ENCODE results near the gene TUBB4B.

TUBB4B gene

GRCh38 chr9:137220317-137221094 is 20.6 kb upstream of the TUBB4B start:
- H3K4me3 ChIP-seq (ENCODE audit: low read length), result no peak overlapping the region
- H3K27me3 ChIP-seq (ENCODE audit: control insufficient read depth, insufficient read depth, low read length), result no peaks in the 10 kb centered on the region; the same call in 1 of the 2 replicates
- peaks cover 7% of the 10 kb centered on the region for H3K4me1 ChIP-seq (ENCODE audit: control insufficient read depth, insufficient read depth, low read length)
- H3K36me3 ChIP-seq (ENCODE audit: control insufficient read depth, insufficient read depth, low read length), result peaks cover 7% of the 10 kb centered on the region; the same call in 1 of the 2 replicates
- H3K27ac ChIP-seq (ENCODE audit: low read length), result no peak overlapping the region
- no CpG with 5 or more reads among the region's 52 CpGs for WGBS (ENCODE audit: insufficient coverage, insufficient read length)
- no peaks in the 10 kb centered on the region for H3K9me3 ChIP-seq (ENCODE audit: control insufficient read depth, insufficient read depth, low read length)
- no peak for DNase-seq (ENCODE audit: low read depth, low spot score)

GRCh38 chr9:137221095-137221505 is 20.0 kb upstream of the TUBB4B start:
- Histone ChIP-seq H3K36me3 (ENCODE audit: control insufficient read depth, insufficient read depth, low read length) (peaks cover 3% of the 10 kb centered on the region; the same call in 1 of the 2 replicates), H3K4me1 (ENCODE audit: control insufficient read depth, insufficient read depth, low read length) (peaks cover 7% of the 10 kb centered on the region), H3K27me3 (ENCODE audit: control insufficient read depth, insufficient read depth, low read length) (no peaks in the 10 kb centered on the region; the same call in 1 of the 2 replicates), H3K27ac (ENCODE audit: low read length) (no peak overlapping the region), H3K9me3 (ENCODE audit: control insufficient read depth, insufficient read depth, low read length) (no peaks in the 10 kb centered on the region), H3K4me3 (ENCODE audit: low read length) (peak overlapping the region; percentile 49; the same call in 1 of the 2 replicates)
- WGBS (ENCODE audit: insufficient coverage, insufficient read length), result no CpG with 5 or more reads among the region's 14 CpGs
- no peak for DNase-seq (ENCODE audit: low read depth, low spot score)

- Histone ChIP-seq H3K36me3 (ENCODE audit: control insufficient read depth, insufficient read depth, low read length) (no peaks in the 10 kb centered on the region), H3K27ac (ENCODE audit: low read length) (no peak overlapping the region), H3K4me3 (ENCODE audit: low read length) (peak overlapping the region; percentile 49; the same call in 1 of the 2 replicates), H3K27me3 (ENCODE audit: control insufficient read depth, insufficient read depth, low read length) (no peaks in the 10 kb centered on the region; the same call in 1 of the 2 replicates), H3K9me3 (ENCODE audit: control insufficient read depth, insufficient read depth, low read length) (no peaks in the 10 kb centered on the region), H3K4me1 (ENCODE audit: control insufficient read depth, insufficient read depth, low read length) (peaks cover 7% of the 10 kb centered on the region)
- DNase-seq (ENCODE audit: low read depth, low spot score), result no peak
- WGBS (ENCODE audit: insufficient coverage, insufficient read length), result no CpG with 5 or more reads among the region's 61 CpGs
Observed at GRCh38 chr9:137221506-137222111, 19.5 kb upstream of the TUBB4B start.

- Histone ChIP-seq H3K27ac (ENCODE audit: low read length) (no peak within 1 kb of the TSS), H3K27me3 (ENCODE audit: control insufficient read depth, insufficient read depth, low read length) (no peaks in the 10 kb centered on the region; the same call in 1 of the 2 replicates), H3K36me3 (ENCODE audit: control insufficient read depth, insufficient read depth, low read length) (no peaks in the 10 kb centered on the region), H3K4me1 (ENCODE audit: control insufficient read depth, insufficient read depth, low read length) (peaks cover 6% of the 10 kb centered on the region), H3K9me3 (ENCODE audit: control insufficient read depth, insufficient read depth, low read length) (no peaks in the 10 kb centered on the region), H3K4me3 (ENCODE audit: low read length) (peak within 1 kb of the TSS; percentile 49; the same call in 1 of the 2 replicates)
- DNase-seq (ENCODE audit: low read depth, low spot score), result no peak
- no CpG with 5 or more reads among the region's 88 CpGs for WGBS (ENCODE audit: insufficient coverage, insufficient read length)
Observed at GRCh38 chr9:137222190-137223077, 18.7 kb upstream of the TUBB4B start, which contains the start of gene RNF208. Gene RNF208 (minus strand): TSS chr9:137222240. CDS start chr9:137221212, 1,028 bp downstream.

GRCh38 chr9:137223078-137223970 is 17.8 kb upstream of the TUBB4B start:
- H3K27me3 ChIP-seq (ENCODE audit: control insufficient read depth, insufficient read depth, low read length), result no peaks in the 10 kb centered on the region; the same call in 1 of the 2 replicates
- no peaks in the 10 kb centered on the region for H3K9me3 ChIP-seq (ENCODE audit: control insufficient read depth, insufficient read depth, low read length)
- DNase-seq (ENCODE audit: low read depth, low spot score), result peak; percentile 90
- H3K4me1 ChIP-seq (ENCODE audit: control insufficient read depth, insufficient read depth, low read length), result peaks cover 7% of the 10 kb centered on the region
- H3K27ac ChIP-seq (ENCODE audit: low read length), result no peak overlapping the region
- no CpG with 5 or more reads among the region's 63 CpGs for WGBS (ENCODE audit: insufficient coverage, insufficient read length)
- peak overlapping the region; percentile 71 for H3K4me3 ChIP-seq (ENCODE audit: low read length)
- H3K36me3 ChIP-seq (ENCODE audit: control insufficient read depth, insufficient read depth, low read length), result no peaks in the 10 kb centered on the region

GRCh38 chr9:137224830-137225694 is 16.0 kb upstream of the TUBB4B start, which contains the start of gene CYSRT1:
Gene CYSRT1 (plus strand): TSS chr9:137225174. CDS start chr9:137225622, 448 bp downstream.
- no CpG with 5 or more reads among the region's 23 CpGs for WGBS (ENCODE audit: insufficient coverage, insufficient read length)
- Histone ChIP-seq H3K4me1 (ENCODE audit: control insufficient read depth, insufficient read depth, low read length) (peaks cover 6% of the 10 kb centered on the region), H3K36me3 (ENCODE audit: control insufficient read depth, insufficient read depth, low read length) (no peaks in the 10 kb centered on the region), H3K27me3 (ENCODE audit: control insufficient read depth, insufficient read depth, low read length) (no peaks in the 10 kb centered on the region; the same call in 1 of the 2 replicates), H3K9me3 (ENCODE audit: control insufficient read depth, insufficient read depth, low read length) (no peaks in the 10 kb centered on the region), H3K27ac (ENCODE audit: low read length) (no peak within 1 kb of the TSS), H3K4me3 (ENCODE audit: low read length) (peak within 1 kb of the TSS; percentile 71; the same call in 1 of the 2 replicates)
- DNase-seq (ENCODE audit: low read depth, low spot score), result no peak

- no peak overlapping the region for H3K27ac ChIP-seq (ENCODE audit: low read length)
- H3K4me1 ChIP-seq (ENCODE audit: control insufficient read depth, insufficient read depth, low read length), result peaks cover 6% of the 10 kb centered on the region
- no peaks in the 10 kb centered on the region for H3K9me3 ChIP-seq (ENCODE audit: control insufficient read depth, insufficient read depth, low read length)
- H3K36me3 ChIP-seq (ENCODE audit: control insufficient read depth, insufficient read depth, low read length), result no peaks in the 10 kb centered on the region
- DNase-seq (ENCODE audit: low read depth, low spot score), result no peak
- WGBS (ENCODE audit: insufficient coverage, insufficient read length), result no CpG with 5 or more reads among the region's 21 CpGs
- H3K4me3 ChIP-seq (ENCODE audit: low read length), result no peak overlapping the region
- H3K27me3 ChIP-seq (ENCODE audit: control insufficient read depth, insufficient read depth, low read length), result no peaks in the 10 kb centered on the region; the same call in 1 of the 2 replicates
Observed at GRCh38 chr9:137225699-137226331, 15.3 kb upstream of the TUBB4B start.

GRCh38 chr9:137226338-137227053 is 14.6 kb upstream of the TUBB4B start:
- Histone ChIP-seq H3K4me3 (ENCODE audit: low read length) (no peak overlapping the region), H3K9me3 (ENCODE audit: control insufficient read depth, insufficient read depth, low read length) (no peaks in the 10 kb centered on the region), H3K27me3 (ENCODE audit: control insufficient read depth, insufficient read depth, low read length) (no peaks in the 10 kb centered on the region; the same call in 1 of the 2 replicates), H3K36me3 (ENCODE audit: control insufficient read depth, insufficient read depth, low read length) (no peaks in the 10 kb centered on the region), H3K27ac (ENCODE audit: low read length) (no peak overlapping the region), H3K4me1 (ENCODE audit: control insufficient read depth, insufficient read depth, low read length) (peaks cover 6% of the 10 kb centered on the region)
- WGBS (ENCODE audit: insufficient coverage, insufficient read length), result no CpG with 5 or more reads among the region's 18 CpGs
- no peak for DNase-seq (ENCODE audit: low read depth, low spot score)
